Body of pancreas (tissue), 4 donors: Measurements from ENCODE around the gene PIK3CG.

Experiments
- POLR2A ChIP-seq, 3 donors: fragments of 450-650 bp; IDR thresholded peaks; one replicate each; pipeline ENCODE4 v1.6.1; 2016; ENCODE audit warnings: antibody characterized with exemption in 3 of 3, mild to moderate bottlenecking in 2 of 3
- TF ChIP-seq, protein P1 (sequence below), 7 experiments: fragments of 450-650 bp in 4 of 7; fragments of 200-600 bp in 3 of 7; sonication (generic) in 3 of 7; IDR thresholded peaks; one replicate each; pipeline ENCODE4 v1.5.1; 2016 to 2019; ENCODE audit warnings: antibody characterized with exemption in 7 of 7

DNA sequence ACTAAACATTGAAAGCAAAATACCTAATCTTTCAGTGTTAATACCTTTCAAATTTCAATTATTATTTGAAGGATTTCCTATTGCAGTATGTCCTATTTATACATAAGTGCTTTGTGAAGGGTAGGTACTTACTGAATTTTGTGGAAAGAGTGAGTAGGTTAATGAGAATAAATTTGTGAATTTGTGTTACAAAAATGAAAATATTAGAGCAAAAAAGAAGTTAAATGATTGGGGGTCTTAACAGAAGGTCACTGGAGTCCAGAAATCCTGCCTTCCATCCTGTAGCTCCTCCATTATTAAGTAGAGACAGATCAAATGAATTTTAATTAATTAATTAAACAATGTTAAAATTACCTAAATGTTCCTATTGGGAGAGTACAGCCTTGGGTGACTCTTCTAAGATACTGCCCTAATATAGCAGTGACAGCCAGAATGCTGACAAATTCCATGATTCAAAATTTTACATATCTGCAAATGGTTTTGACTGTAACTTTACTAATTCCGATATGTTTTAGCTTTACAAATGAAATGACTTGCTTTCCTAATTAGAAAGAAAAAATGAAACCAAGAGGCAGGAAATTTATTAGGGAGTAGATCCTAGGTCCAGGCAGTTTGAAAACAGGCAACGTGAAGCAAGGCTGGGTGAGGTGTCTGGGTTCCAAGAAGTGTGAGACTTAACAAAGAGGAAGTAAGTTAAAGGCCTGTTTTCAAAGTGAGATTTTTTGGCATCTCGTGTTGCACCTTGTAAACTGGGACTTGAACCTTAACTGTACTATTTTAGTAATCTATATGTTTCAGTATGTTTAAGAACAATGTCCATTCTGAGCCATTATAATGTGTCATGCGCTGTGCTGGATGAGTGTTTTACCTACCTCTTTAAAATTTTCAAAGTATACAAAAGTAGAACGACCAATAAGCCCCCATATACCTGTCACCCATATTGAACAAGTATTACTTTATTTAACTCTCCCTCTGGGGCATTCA is 1.5 kb downstream of the PIK3CG start:
- TF ChIP-seq POLR2A (IDR thresholded peaks at IDR 0.05): no peak
- TF ChIP-seq, protein P1, sequence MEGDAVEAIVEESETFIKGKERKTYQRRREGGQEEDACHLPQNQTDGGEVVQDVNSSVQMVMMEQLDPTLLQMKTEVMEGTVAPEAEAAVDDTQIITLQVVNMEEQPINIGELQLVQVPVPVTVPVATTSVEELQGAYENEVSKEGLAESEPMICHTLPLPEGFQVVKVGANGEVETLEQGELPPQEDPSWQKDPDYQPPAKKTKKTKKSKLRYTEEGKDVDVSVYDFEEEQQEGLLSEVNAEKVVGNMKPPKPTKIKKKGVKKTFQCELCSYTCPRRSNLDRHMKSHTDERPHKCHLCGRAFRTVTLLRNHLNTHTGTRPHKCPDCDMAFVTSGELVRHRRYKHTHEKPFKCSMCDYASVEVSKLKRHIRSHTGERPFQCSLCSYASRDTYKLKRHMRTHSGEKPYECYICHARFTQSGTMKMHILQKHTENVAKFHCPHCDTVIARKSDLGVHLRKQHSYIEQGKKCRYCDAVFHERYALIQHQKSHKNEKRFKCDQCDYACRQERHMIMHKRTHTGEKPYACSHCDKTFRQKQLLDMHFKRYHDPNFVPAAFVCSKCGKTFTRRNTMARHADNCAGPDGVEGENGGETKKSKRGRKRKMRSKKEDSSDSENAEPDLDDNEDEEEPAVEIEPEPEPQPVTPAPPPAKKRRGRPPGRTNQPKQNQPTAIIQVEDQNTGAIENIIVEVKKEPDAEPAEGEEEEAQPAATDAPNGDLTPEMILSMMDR (IDR thresholded peaks at IDR 0.05): no peak
